Measurements from ENCODE around the gene ZFP36. TPM values are rescaled to one million over a fixed set of nuclear protein-coding genes. Genes with fewer than 3 reads are reported as not detected.

The ZFP36 gene
- total and polyA plus RNA-seq, 2 donors (not counting 1 experiment from before 2014, with no cell fraction given), result 5.6 to 11.4 TPM

DNA sequence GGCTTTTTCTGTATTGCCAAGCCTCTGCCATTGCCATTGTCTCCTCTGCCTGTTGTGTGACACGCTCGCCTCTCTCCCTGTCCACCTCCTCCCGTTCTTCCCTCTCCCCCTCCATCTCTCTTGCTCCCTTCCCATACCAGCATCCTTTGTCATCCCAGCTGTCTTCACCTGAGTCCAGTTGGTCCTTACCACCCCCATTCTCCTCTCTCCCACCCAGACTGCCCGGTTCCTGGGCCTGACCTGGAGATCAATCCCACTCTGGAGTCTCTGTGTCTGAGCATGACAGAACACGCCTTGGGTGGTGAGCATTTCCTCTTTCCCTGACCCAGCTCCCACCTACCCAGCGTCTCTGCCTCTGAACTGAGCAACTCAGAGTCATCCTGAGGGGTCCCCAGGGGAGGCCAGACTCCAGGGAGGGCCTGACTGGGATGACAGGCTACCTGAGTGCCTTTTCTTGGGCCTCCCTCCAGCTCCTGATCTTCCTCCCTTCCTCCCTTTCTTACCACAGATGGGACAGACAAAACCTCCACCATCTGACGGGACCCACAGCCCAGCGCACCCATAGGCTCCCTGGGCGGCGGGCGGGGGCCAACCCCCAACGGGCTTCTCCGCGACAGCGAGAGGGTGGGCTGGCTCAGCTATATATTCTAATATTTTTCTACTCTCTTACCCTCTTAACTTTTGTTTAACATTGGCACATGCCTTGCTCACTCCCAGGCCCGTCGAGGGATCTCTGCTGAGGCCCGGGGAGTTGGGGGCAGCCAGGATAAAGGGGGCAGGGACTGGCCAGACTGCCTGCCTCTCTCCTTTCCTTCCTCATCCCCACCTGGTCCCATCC, 23.4 kb upstream of the ZFP36 start:
- H4K20me1 ChIP-seq (ENCODE audit: control insufficient read depth, extremely low read depth, insufficient read depth, low read length), result no peaks in the 10 kb centered on the region
- no peak overlapping the region for H3K27ac ChIP-seq (ENCODE audit: insufficient read depth, low read length)
- no peak overlapping the region for H3K9ac ChIP-seq (ENCODE audit: insufficient read depth, low read length)
- no peak overlapping the region for H2AFZ ChIP-seq (ENCODE audit: low read length)
- no peaks in the 10 kb centered on the region for H3K27me3 ChIP-seq (ENCODE audit: control insufficient read depth, insufficient read depth, low read length)
- no peaks in the 10 kb centered on the region for H3K79me2 ChIP-seq (ENCODE audit: control insufficient read depth, insufficient read depth, low read length)
- H3K4me3 ChIP-seq (replicated peaks in 1 of 4; ENCODE audit: control extremely low read depth in 1 of 4, insufficient read depth in 1 of 4, low read depth in 3 of 4, low read length in 4 of 4), result no peak overlapping the region
- DNase-seq (ENCODE audit: low read depth in 2 of 2), result no peak
- no peaks in the 10 kb centered on the region for H3K9me3 ChIP-seq (ENCODE audit: control insufficient read depth, insufficient read depth, low read depth, low read length)
- no peak for TF ChIP-seq EZH2 (IDR thresholded peaks at IDR 0.05; ENCODE audit: low read length, missing control alignments)
- peaks cover 37% of the 10 kb centered on the region for H3K36me3 ChIP-seq (ENCODE audit: control insufficient read depth, insufficient read depth, low read length)
- H3K4me2 ChIP-seq (ENCODE audit: extremely low read depth, insufficient read depth, low read length), result no peak overlapping the region
- peaks cover 3% of the 10 kb centered on the region for H3K4me1 ChIP-seq (ENCODE audit: control insufficient read depth, extremely low read depth, insufficient read depth, low read length)

DNA sequence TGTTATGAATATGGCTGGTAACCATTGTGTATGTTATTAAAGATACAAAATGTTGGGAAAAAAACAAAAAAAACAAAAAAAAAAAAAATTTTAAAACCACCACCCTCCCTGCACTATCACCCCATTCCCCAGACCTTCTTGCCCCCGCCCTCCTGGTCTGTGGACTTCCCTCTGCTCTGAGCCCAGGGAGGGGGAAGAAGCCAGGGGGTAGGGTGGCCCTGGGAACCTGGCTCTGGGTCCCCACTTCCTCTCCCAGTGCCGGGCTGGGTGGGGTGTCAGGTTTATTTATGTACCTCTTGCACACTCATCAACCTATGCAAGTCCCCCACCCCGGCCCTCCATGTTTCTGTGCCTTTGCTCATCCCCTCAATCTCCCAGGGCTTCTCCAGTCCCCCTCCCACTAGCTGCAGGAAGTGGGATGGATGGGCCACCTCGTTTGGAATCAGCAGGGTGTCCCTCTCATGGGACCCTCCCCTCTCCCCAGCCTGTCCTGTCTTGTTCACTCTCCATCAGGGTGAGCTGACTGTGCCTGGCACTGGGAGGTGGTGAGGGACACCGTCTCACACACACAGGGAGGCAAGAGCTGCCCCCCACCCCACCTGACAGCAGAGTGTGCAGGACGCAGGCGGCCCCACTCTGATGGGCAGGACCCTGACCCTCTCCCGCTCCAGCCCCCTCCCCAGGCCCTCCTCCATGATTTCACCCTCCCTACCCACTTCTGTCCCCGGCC, 21.6 kb upstream of the ZFP36 start:
- peaks cover 8% of the 10 kb centered on the region for H3K4me1 ChIP-seq (ENCODE audit: control insufficient read depth, extremely low read depth, insufficient read depth, low read length)
- no peak overlapping the region for H3K4me3 ChIP-seq (replicated peaks in 1 of 4; ENCODE audit: control extremely low read depth in 1 of 4, insufficient read depth in 1 of 4, low read depth in 3 of 4, low read length in 4 of 4)
- H3K27ac ChIP-seq (ENCODE audit: insufficient read depth, low read length), result no peak overlapping the region
- H3K27me3 ChIP-seq (ENCODE audit: control insufficient read depth, insufficient read depth, low read length), result no peaks in the 10 kb centered on the region
- DNase-seq (ENCODE audit: low read depth in 2 of 2), result no peak
- peaks cover 45% of the 10 kb centered on the region for H3K36me3 ChIP-seq (ENCODE audit: control insufficient read depth, insufficient read depth, low read length)
- no peak overlapping the region for H3K9ac ChIP-seq (ENCODE audit: insufficient read depth, low read length)
- H3K9me3 ChIP-seq (ENCODE audit: control insufficient read depth, insufficient read depth, low read depth, low read length), result no peaks in the 10 kb centered on the region
- TF ChIP-seq EZH2 (IDR thresholded peaks at IDR 0.05; ENCODE audit: low read length, missing control alignments), result no peak
- TF ChIP-seq, protein P1, sequence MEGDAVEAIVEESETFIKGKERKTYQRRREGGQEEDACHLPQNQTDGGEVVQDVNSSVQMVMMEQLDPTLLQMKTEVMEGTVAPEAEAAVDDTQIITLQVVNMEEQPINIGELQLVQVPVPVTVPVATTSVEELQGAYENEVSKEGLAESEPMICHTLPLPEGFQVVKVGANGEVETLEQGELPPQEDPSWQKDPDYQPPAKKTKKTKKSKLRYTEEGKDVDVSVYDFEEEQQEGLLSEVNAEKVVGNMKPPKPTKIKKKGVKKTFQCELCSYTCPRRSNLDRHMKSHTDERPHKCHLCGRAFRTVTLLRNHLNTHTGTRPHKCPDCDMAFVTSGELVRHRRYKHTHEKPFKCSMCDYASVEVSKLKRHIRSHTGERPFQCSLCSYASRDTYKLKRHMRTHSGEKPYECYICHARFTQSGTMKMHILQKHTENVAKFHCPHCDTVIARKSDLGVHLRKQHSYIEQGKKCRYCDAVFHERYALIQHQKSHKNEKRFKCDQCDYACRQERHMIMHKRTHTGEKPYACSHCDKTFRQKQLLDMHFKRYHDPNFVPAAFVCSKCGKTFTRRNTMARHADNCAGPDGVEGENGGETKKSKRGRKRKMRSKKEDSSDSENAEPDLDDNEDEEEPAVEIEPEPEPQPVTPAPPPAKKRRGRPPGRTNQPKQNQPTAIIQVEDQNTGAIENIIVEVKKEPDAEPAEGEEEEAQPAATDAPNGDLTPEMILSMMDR (conservative IDR thresholded peaks at IDR 0.05 in 1 of 2, IDR thresholded peaks at IDR 0.05 in 1 of 2; ENCODE audit: low read depth in 1 of 2, low read length in 2 of 2), result no peak
- H2AFZ ChIP-seq (ENCODE audit: low read length), result no peak overlapping the region
- peaks cover 8% of the 10 kb centered on the region for H3K79me2 ChIP-seq (ENCODE audit: control insufficient read depth, insufficient read depth, low read length)
- H3K4me2 ChIP-seq (ENCODE audit: extremely low read depth, insufficient read depth, low read length), result no peak overlapping the region
- H4K20me1 ChIP-seq (ENCODE audit: control insufficient read depth, extremely low read depth, insufficient read depth, low read length), result no peaks in the 10 kb centered on the region

DNA sequence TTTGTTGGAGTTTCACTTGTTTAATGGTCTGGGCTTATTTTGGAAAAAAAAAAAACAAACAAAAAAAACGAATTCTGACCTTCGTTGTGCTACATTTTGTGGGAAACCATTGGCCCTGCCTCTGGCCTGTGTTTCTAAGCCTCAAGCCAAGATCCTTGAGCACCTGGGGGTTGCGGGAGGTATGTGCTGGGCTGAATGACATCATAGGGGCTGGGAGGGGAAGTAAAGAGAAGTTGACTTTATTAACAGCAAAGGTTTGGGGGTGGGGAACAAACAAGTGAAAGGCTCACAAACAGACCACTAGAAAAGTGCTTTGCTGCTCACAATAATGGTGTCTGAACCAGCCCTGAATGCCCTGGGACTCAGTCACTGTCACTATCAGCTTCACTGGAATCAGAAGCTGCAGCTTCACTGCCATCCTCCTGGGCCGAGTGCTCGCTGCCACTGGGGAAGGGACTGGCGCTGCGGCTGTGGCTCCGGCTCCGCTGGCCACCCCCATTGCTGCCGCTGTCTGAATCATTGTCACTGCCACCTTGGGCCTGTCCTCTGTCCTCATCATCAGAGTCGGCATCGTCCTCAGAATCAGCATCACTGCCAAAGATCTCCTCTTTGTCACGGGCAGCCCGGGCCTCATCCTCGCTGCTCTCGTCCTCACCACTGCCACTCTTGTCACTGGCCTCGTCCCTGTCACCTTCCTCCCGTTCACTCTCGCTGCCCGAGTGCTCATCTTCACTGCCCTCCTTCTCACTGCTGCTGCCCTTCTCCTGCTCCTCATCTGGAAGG, 20.8 kb upstream of the ZFP36 start:
- Histone ChIP-seq H3K4me1 (ENCODE audit: control insufficient read depth, extremely low read depth, insufficient read depth, low read length) (peaks cover 8% of the 10 kb centered on the region), H3K79me2 (ENCODE audit: control insufficient read depth, insufficient read depth, low read length) (peaks cover 16% of the 10 kb centered on the region), H3K4me2 (ENCODE audit: extremely low read depth, insufficient read depth, low read length) (no peak overlapping the region), H3K36me3 (ENCODE audit: control insufficient read depth, insufficient read depth, low read length) (peaks cover 42% of the 10 kb centered on the region), H3K9ac (ENCODE audit: insufficient read depth, low read length) (no peak overlapping the region), H3K4me3 (replicated peaks in 1 of 4; ENCODE audit: control extremely low read depth in 1 of 4, insufficient read depth in 1 of 4, low read depth in 3 of 4, low read length in 4 of 4) (no peak overlapping the region), H3K27me3 (ENCODE audit: control insufficient read depth, insufficient read depth, low read length) (no peaks in the 10 kb centered on the region), H3K27ac (ENCODE audit: insufficient read depth, low read length) (no peak overlapping the region), H2AFZ (ENCODE audit: low read length) (no peak overlapping the region), H3K9me3 (ENCODE audit: control insufficient read depth, insufficient read depth, low read depth, low read length) (no peaks in the 10 kb centered on the region), H4K20me1 (ENCODE audit: control insufficient read depth, extremely low read depth, insufficient read depth, low read length) (no peaks in the 10 kb centered on the region)
- TF ChIP-seq, protein P1 (conservative IDR thresholded peaks at IDR 0.05 in 1 of 2, IDR thresholded peaks at IDR 0.05 in 1 of 2; ENCODE audit: low read depth in 1 of 2, low read length in 2 of 2), result no peak
- no peak for DNase-seq (ENCODE audit: low read depth in 2 of 2)

Data from fibroblast of lung (primary cell).